HG03025 (cell line): ENCODE data around the gene BATF3.
"Not testable (repeated sequence)": the region's sequence is repeated elsewhere in the genome, so short reads cannot be mapped to it uniquely, and the experiment has no call there.

ENCODE experiments used
- ATAC-seq: cut with Tn5 transposase; IDR thresholded peaks from one replicate; pipeline ENCODE4 v1.9.1; 2021; ENCODE audit warnings: mild to moderate bottlenecking, moderate library complexity; ENCODE audit not compliant: unreplicated experiment, low FRiP score

The BATF3 gene, protein sequence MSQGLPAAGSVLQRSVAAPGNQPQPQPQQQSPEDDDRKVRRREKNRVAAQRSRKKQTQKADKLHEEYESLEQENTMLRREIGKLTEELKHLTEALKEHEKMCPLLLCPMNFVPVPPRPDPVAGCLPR

DNA sequence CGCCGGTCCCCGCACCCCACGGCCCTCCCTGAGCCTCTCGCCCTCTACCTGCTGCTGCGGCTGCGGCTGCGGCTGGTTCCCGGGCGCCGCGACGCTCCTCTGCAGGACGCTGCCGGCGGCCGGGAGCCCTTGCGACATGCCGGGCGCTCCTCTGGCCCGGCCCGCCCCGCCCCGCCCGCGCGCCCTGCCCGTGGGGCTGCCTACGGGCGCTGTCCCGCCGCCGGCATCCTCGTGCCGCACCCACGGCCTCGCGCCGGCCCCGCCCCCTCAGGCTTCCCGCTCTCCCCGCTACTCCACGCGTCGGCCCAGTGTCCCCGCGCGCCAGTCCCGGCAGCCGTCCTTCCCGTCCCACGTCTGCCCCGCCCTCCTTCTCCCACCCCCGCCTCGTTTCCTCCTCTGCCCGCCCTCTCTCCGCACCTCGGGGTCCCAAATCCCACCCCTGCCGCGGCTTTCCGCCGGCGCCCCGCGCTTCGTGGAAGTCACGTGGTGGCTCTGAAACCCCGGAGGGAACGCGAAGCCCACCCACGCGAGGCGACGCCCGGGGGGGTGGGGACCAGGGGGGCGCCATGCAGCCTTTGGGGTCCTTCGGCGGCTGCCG lies at the start of gene BATF3:
TSS of gene BATF3 (minus strand) at position 216 of the 598 bp plus-strand sequence. CDS start at position 138, 78 bp downstream.
- ATAC-seq = peak; percentile 35

DNA sequence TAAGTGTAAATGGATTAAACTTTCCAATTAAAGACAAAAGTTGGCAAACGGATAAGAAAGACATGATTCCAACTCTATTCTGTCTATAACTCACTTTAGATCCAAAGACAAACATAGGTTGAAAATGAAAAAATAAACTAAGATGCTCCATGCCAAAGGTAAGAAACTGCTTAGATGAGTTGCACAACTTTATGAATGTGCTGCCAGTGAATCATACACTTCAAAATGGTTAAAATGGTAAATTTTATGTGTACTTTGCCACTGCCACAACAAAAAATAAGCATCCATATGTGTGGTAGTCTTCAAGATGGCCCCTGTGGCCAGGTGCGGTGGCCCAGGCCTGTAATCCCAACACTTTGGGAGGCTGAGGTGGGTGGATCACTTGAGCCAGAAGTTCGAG lies 46.9 kb upstream of the BATF3 start:
- ATAC-seq = no peak

DNA sequence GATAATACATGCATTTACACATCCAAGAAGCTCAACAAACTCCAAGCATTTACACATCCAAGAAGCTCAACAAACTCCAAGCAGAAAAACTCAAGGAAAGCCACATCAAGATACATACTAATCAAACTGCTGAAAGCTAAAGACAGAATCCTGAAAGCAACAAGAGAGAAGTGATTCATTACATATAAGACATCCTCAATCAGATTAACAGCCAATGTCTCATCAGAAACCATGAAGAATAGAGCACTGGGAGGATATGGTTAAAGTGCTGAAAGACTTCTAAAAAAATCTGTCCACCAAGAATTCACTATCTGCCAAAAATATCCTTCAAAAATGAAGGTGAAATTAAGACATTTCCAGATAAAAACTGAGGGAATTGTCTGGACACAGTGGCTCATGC lies 45.7 kb upstream of the BATF3 start:
- ATAC-seq = no peak

DNA sequence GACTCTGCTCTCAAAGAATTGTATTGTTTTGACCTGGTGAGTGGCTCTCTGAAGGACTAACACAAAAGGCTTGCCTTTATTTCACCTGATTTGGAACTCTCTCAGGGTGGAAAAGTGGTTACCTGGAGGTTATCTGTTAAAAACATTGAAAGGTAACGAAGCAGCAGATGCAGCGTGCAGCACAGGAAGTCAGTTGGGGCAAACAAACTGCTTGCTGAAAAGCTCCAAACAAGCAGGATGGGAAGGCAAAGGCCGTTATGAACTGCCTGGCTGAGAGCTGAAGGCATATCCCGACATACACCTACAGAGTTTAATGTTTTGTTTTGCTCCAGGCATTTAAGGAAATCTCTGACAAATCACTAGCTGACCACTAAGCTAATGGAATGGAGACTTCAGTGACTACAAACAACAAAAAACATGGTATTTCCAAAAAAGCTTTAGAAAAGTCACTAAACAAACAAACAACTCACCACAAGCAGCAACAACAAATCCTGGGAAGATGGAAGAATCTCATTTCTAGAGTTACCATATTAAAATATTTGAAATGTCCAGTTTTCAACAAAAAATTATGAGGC lies 44.3 kb upstream of the BATF3 start:
- ATAC-seq = no peak

DNA sequence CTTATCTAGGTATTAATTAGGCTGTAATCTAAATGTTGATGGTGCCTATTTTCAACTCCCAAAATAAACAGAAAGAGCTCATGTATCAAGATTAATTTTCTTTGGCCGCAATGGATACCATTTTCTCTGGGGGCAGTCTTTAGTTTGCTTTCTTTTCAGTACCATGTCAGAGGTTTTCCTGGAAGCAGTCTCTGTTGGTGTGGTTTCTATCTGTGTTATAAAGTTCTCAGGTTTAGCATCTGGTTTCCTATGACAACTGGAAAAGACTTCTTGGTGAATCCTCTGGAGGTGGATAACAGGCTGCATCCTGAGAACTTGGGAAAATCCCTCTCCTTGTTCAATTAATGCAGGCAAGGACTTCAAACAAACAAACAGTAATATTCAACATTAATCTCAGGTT lies 38.7 kb upstream of the BATF3 start:
- no peak for ATAC-seq

DNA sequence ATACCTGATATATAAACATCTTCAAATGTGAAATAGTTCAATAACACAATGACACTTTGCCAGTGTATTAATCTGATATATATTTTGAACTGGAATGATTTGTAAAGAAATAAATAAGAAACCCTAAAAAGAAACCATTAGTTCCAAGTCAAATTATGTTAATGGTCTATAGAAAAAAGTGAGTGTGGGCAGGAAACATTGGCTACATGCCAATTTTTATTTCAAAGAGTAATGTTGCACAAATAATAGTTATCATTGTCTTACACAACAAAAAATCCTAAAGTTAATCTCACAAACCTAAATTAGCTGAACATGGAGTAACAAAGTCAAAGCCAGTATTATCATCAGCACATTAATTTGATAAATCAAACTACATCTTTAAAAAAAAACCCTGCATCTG lies 37.9 kb upstream of the BATF3 start:
- ATAC-seq = no peak

DNA sequence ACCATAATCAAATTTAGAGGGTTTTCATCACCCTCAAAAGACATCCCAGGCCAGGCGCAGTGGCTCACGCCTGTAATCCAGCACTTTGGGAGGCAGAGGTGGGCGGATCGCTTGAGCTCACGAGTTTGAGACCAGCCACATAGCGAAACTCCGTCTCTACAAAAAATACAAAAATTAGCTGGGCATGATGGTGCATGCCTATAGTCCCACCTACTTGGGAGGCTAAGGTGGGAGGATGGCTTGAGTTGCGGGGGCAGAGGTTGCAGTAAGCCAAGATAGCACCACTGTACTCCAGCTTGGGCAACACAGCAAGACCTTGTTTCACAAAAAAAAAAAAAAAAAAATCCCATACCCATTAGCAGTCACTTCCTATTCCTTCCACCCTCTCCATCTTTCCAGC lies 33.5 kb upstream of the BATF3 start:
- ATAC-seq = no peak

DNA sequence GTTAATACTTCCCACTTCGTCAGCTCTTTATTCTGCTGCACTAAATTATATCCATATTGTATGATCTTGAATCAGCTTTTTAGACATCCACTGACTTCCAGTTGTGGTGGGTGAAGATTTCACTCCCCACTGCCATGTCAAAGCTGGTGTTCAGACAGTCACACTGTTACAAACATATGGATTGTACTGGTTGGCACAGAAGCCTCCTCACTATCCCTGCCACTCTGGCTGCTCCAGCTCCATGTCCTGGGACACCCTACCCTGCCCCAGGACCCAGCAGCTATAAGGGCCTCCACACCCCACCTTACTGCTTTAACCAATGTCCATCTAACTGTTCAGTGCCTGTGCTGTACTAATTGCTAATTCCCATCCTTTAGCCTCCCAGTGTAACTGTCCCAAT lies 32.0 kb upstream of the BATF3 start:
- ATAC-seq = no peak

DNA sequence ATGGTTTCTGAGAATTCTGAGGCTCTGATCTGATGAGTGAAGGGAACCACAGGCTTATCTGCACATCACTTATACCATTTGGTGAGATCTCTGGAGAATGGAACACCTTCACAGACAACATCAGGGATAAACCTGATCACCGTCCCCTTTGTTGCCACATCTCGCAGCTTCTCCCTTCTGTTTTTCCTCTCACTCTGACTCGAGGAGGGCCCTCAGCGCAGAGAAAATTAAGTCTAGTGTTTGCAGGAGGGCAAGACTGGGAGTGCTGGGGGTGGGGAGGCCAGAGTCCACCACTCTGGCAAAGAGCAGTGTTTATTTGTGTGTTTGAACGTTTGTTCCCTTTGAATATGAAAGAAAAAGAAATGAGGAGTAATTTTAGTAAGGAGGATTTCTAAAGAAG lies 29.0 kb upstream of the BATF3 start:
- no peak for ATAC-seq

DNA sequence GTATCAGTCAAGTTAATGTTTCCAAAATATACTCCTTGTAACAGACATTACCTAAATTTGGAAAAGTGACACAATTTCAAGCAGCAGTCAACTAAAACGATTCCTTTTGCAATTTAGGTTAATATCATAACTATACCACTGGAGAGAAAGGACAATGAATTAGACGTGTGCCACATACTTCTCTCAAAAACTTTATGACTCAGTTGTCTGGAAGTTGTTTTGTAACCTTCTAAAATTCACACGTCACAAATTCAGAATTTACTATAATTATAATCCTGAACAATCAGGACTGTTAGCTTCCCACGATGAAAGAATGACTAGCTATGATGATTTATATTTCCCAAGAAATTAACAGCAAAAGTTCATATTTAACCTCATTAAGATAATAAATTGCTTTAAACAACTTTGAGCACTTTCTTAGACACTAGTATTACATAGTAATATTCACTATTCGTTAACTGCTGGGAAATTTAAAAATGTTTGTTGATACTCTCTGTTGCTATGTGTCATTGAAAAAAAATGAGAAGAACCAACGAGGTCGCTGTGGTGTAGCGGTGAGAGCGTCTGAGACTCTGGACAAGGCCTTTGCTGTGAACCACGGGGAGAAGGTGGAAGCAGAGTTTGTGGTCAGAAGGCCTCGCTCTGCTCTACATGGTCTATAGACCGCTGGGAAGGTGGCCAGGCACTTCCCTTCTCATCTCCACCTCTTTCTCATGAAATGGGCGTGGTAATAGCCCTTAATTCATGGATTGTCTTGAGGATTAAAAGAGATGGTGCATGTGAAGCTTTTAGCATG lies 27.9 kb upstream of the BATF3 start:
- ATAC-seq = no peak

DNA sequence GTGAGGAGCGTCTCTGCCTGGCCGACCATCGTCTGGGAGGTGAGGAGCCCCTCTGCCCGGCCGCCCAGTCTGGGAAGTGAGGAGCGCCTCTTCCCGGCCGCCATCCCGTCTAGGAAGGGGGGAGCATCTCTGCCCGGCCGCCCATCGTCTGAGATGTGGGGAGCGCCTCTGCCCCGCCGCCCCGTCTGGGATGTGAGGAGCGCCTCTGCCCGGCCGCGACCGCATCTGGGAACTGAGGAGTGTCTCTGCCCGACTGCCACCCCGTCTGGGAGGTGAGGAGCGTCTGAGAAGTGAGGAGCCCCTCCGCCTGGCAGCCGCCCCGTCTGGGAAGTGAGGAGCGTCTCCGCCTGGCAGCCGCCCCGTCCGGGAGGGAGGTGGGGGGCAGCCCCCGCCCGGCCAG lies 25.0 kb upstream of the BATF3 start:
- not testable (repeated sequence) for ATAC-seq

DNA sequence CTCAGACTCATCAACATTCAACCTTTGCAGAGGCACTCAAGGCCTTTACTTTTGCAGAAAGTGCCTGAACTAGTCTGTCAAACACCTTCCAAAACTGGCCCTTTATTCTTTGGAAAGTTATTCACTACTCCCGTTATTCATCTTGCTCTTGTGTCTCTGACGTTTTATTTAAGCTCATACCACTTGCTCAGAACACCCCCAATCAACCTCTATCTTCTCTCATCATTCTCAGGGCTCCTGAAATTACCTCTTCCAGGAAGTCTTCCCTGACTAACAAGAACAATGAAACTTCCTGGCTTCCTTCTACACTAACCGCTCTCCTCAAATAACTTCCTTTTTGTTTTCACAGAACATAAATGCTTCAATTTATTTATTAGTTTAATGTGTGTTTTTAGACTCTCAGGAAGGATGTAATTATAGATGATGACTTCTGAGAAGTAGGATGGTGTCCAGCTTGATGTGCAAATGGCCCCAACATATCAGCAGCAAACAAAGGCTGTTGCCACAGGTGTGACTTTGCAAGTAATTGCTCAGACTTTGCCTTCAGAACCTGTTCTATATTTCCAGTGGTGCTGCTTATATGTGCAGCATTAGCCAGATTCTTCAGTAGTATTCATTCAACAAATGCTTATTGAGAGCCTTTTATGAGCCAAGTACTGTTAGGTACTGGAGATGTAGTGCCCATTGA lies 22.8 kb upstream of the BATF3 start:
- ATAC-seq = no peak

DNA sequence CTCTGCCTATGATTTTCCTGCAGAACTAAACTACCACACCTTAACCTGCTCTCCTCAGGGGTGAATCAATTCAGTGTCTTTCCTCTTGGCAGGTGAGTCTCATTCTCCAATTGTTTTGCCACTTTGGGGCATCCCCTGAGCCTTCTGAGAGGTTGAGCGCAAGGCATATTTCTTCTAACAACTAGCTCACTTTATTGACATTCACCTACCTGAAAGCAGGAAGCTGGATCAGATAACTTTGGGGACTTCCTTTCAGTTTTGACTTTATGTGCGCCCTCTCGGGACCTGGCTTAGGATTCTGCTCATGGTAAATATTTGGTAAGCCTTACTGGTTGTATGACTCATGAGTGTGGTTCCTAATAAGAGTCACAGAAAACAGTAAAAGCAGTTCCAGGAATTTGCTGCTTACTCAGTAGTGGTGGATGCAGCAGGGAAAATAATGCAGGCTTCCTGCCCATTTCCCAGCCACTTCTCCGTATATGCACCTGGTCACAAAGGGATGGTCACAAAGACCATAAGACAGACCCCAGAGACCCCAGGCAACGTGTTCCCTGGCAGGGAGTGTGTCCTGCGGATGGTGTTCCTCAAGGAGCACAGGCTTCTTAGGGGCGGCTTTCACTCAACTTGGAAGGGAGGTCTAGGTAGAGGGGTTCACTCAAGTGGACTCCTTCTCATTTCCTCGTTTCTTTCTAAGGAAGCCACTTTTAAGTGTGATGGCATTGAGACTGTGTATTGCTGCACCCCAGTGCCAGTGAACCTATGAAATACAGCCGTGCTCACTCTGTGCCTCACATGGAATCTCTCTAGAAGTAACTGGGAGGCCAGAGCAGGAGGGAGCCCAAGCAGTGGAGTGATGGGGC lies 22.0 kb upstream of the BATF3 start:
- ATAC-seq = no peak

DNA sequence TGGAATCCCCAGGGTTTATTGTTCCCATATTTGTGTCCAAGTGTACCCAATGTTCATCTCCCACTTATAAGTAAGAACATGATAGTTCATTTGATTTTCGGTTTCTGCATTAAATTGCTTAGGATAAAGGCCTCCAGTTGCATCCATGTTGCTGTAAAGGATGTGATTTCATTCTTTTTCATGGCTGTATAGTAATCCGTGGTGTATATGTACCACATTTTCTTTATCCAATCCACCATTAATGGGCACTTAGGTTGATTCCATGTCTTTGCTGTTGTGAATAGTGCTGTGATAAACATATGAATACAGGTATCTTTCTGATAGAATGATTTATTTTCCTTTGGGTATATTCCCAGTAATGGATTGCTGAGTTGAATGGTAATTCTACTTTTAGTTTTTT lies 20.0 kb upstream of the BATF3 start:
- ATAC-seq = no peak

DNA sequence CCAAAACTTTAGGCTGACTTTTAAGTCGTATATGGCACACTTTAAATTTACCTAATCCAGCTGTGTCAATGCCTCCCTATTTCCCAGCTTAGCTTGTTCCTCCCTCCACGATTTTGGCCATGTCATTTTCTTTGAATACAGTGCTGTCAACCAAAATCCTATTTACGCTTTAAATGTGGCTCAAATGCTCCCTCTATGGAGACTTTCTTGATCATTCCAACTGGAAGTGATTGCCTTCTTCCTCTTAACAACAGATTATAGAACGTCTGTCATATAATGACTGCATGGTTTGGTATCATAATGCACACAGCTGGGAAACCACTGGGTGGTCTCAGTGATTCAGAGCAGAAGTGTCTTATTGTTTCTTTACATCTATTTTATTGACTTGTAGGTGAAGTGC lies 18.9 kb upstream of the BATF3 start:
- ATAC-seq = no peak

DNA sequence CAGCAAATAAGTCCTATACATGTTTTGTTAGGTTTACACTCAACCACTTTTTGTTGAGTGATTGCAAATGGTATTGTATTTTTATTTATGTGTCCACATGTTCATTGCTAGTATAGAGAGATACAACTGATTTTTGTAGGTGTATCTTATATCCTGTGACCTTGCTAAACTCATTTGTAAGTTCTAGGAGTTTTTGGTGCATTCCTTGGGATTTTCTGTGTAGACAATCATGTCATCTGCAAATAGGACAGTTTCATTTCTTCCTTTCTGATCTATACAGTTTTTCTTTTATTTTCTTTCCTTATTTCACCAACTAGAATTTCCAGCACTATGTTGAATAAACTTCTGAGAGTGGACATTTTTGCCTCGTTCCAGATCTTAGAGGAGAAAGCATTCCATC lies 16.5 kb upstream of the BATF3 start:
- no peak for ATAC-seq

DNA sequence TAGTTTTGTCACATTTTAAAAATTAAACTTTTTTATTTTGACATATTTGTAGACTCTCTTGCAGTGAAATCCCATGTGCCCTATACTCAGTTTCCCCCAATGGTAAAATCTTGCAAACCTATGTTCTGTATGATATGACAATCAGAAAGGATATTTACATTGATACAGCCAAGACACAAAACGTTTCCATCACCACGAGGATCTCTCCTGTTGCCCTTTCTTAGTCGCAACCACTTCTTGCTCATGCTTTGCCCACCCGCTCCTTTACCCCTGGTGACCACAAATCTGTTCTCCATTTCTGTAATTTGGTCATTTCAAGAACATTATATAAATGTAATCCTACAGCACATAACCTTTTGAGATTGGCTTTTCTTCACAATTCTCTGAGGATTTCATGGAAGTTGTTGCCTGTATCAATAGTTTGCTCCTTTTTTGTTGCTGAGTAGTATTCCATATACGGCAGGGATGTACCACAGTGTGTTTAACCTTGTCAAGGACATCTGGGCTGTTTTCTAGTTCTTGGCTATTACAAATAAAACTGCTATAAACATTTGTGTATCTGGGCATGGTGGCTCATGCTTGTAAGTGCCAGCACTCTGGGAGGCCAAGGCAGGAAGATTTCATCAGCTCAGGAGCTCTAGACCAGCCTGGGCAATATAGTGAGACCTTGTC lies 14.0 kb upstream of the BATF3 start:
- no peak for ATAC-seq

DNA sequence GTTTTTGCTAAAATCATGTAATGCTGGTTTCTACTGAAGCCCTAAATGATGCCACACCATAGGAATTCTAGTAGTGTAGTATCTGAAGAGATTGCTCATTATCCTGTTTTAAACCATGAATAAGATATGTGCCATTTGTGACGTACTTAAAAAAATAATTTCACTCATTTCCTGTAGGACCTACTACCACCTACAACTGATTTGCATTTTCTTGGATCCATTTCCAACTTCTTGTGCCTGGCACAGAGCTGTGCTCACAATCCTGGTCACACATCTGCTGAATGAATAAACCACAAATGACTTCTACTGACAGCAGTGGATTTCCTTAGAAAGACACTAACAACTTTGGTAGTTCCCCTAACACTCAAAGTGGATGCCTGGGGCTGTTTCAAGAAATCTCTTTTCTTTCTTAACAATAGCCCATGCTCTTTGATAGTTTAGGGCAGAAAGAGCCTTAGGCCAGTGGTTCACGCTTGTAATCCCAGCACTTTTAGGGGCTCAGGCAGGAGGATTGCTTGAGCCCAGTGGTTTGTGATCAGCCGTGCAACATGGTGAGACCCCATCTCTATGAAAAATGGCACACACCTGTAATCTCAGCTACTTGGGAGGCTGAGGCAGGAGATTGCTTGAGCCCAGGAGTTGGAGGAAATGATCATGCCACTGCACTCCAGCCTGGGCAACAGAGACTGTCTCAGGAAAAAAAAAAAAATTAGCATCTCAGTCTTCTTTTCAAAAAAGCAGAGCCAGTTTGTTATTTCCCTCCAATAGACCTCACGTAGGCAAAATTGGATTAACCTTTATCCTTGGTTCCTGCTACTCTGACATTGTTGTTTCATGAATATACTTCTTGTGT lies 13.0 kb upstream of the BATF3 start:
- ATAC-seq = no peak

DNA sequence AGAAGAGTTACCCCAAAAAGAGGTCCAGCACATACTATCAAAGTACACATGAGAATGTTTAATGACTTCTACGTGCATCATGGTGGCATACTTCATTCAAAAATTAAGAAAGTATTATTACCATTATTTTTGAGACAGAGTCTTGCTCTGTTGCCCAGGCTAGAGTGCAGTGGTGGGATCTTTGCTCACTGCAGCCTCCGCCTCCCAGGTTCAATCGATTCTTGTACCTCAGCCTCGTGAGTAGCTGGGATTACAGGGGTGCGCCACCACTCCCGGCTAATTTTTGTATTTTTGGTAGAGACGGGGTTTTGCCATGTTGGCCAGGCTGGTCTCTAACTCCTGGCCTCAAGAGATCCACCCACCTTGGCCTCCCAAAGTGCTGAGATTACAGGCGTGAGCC lies 12.3 kb upstream of the BATF3 start:
- ATAC-seq = not testable (repeated sequence)
